Nephron (organoid): Measurements from ENCODE around the gene GLIS1.
A peak's percentile ranks its signal among the peaks of the same experiment; 100 is the strongest.

Source experiments
- H3K27ac Mint-ChIP-seq, 3 experiments: 2 replicates each; pipeline ENCODE4 v1.8.0; 2020; ENCODE audit warnings: mixed read lengths in 3 of 3, mild to moderate bottlenecking in 2 of 3, moderate library complexity in 1 of 3
- H3K27me3 Mint-ChIP-seq: 2 replicates; pipeline ENCODE4 v1.8.0; 2021; ENCODE audit warnings: low read depth, mild to moderate bottlenecking, moderate library complexity, mixed read lengths
- H3K36me3 Mint-ChIP-seq: 2 replicates; pipeline ENCODE4 v1.8.0; 2020; ENCODE audit warnings: low read depth, mixed read lengths
- H3K4me1 Mint-ChIP-seq: 2 replicates; pipeline ENCODE4 v1.8.0; 2020; ENCODE audit warnings: mixed read lengths
- H3K4me3 Mint-ChIP-seq, 3 experiments: 2 replicates each; pipeline ENCODE4 v1.8.0; 2020; ENCODE audit warnings: mild to moderate bottlenecking in 3 of 3, mixed read lengths in 3 of 3, moderate library complexity in 2 of 3
- H3K9me3 Mint-ChIP-seq: 2 replicates; pipeline ENCODE4 v1.8.0; 2020; ENCODE audit warnings: mixed read lengths
- TF ChIP-seq, protein P1 (sequence below), 3 experiments: fragments of 200-600 bp; sonication (generic); IDR thresholded peaks; one replicate each; pipeline ENCODE4 v1.5.0; 2021; ENCODE audit warnings: antibody characterized with exemption in 3 of 3; ENCODE audit not compliant: unreplicated experiment in 3 of 3

GLIS1 gene

DNA sequence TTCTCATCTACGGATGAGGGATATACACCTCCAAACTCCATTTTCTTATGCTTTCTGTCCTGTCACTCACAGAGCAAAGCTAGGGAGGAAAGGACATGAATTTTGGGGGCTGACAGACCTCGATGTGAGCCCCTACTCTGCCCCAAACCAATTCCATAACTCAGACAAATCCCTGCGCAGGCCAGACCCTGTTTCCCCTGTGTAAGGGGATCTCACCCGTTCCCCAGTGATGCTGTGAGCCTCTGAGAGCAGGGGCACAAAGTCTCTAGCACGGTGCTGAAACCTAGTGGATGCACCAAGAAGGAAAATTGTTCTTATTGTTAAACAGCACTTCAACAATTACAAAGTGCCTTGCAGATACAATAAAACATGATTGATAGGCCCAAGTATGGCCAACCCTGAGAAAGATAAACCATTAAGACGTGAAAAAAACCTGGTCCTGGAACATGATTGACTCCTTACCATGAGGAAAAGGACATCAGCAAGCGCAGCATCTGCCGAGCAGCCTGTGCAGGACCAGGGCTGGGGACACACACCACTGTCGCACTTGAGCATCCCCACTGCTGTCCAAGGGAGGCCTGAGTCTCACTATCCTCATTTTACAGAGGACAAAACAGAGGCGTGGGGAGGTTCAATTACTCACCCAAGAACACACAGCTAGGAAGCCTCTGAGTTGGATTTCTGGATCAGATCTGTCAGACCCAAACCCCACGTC is 137.8 kb downstream of the GLIS1 start:
- peak overlapping the region in 1 of 3 experiments; percentile 17 for H3K27ac Mint-ChIP-seq
- H3K4me3 Mint-ChIP-seq, result no peak overlapping the region
- no peaks in the 10 kb centered on the region for H3K36me3 Mint-ChIP-seq
- H3K27me3 Mint-ChIP-seq, result peaks cover 16% of the 10 kb centered on the region
- H3K4me1 Mint-ChIP-seq, result no peaks in the 10 kb centered on the region
- TF ChIP-seq, protein P1, sequence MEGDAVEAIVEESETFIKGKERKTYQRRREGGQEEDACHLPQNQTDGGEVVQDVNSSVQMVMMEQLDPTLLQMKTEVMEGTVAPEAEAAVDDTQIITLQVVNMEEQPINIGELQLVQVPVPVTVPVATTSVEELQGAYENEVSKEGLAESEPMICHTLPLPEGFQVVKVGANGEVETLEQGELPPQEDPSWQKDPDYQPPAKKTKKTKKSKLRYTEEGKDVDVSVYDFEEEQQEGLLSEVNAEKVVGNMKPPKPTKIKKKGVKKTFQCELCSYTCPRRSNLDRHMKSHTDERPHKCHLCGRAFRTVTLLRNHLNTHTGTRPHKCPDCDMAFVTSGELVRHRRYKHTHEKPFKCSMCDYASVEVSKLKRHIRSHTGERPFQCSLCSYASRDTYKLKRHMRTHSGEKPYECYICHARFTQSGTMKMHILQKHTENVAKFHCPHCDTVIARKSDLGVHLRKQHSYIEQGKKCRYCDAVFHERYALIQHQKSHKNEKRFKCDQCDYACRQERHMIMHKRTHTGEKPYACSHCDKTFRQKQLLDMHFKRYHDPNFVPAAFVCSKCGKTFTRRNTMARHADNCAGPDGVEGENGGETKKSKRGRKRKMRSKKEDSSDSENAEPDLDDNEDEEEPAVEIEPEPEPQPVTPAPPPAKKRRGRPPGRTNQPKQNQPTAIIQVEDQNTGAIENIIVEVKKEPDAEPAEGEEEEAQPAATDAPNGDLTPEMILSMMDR (IDR thresholded peaks at IDR 0.05; ENCODE audit: unreplicated experiment in 3 of 3), result no peak
- no peaks in the 10 kb centered on the region for H3K9me3 Mint-ChIP-seq

DNA sequence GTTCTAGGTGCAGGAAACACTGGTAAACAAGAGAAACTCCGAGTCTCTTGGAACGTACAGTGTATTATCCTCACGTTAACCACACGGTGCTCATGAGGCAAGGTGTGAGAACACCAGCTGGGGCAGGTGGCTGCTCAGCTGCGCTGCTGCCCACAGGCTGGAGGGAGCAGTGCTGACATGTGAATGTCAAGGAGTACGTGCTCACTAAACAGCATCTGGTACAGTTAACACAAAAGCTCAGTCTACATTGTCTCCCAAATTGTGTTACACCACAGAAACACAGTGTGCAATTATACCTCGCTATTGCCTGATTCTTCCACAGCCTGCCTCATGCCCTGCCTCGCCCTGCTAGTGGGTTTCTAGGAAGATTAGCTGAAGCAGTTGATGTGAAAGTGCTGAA is 138.4 kb downstream of the GLIS1 start:
- no peaks in the 10 kb centered on the region for H3K9me3 Mint-ChIP-seq
- peaks cover 18% of the 10 kb centered on the region for H3K27me3 Mint-ChIP-seq
- TF ChIP-seq, protein P1 (IDR thresholded peaks at IDR 0.05; ENCODE audit: unreplicated experiment in 3 of 3), result no peak
- no peaks in the 10 kb centered on the region for H3K4me1 Mint-ChIP-seq
- H3K27ac Mint-ChIP-seq, result peak overlapping the region in 1 of 3 experiments; percentile 17
- H3K4me3 Mint-ChIP-seq, result no peak overlapping the region
- no peaks in the 10 kb centered on the region for H3K36me3 Mint-ChIP-seq

DNA sequence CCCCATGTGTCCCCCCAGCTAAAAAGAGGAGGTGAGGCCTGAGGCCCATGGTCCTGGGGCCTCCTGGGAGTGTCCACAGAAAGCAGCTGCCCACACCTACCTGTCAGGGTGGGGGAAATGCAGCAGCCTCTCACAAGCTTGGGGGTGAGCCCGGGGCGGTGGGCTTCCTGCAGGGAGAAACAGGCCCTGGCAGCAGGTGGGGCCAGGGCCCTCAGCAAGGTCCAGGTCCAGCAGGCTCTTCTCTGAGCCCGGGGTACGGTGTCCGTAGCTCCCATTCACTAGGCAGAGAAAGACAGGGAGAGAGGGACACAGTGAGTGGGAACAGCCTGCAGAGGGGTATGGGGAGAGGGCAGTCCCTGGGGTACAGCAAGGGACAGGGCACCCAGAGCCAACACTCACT is 139.0 kb downstream of the GLIS1 start:
- Mint-ChIP-seq H3K36me3 (no peaks in the 10 kb centered on the region), H3K27me3 (peaks cover 19% of the 10 kb centered on the region), H3K4me1 (no peaks in the 10 kb centered on the region), H3K4me3 (no peak overlapping the region), H3K27ac (no peak overlapping the region), H3K9me3 (no peaks in the 10 kb centered on the region)
- TF ChIP-seq, protein P1 (IDR thresholded peaks at IDR 0.05; ENCODE audit: unreplicated experiment in 3 of 3), result no peak

DNA sequence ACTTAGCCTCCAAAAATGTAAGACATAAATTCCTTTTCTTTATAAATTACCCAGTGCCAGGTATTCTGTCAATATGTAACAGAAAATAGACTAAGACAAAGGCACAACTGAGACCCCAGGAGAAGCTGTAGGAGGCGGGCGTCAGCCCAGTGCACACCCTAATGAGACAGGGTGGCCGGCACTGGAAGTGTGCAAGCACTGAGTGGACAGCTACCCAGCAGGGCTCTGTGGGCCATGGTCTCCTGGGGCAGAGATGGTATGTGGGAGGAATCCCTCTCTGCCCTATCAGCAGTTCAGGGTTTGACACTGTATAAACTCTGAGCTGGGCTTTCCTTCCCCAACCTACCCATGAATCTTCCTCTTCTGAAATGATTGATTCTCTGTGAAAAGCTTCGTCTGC is 139.5 kb downstream of the GLIS1 start:
- H3K36me3 Mint-ChIP-seq, result no peaks in the 10 kb centered on the region
- TF ChIP-seq, protein P1 (IDR thresholded peaks at IDR 0.05; ENCODE audit: unreplicated experiment in 3 of 3), result no peak
- no peaks in the 10 kb centered on the region for H3K9me3 Mint-ChIP-seq
- H3K4me3 Mint-ChIP-seq, result no peak overlapping the region
- no peaks in the 10 kb centered on the region for H3K4me1 Mint-ChIP-seq
- H3K27me3 Mint-ChIP-seq, result peaks cover 21% of the 10 kb centered on the region
- H3K27ac Mint-ChIP-seq, result peak overlapping the region in 1 of 3 experiments; percentile 22

DNA sequence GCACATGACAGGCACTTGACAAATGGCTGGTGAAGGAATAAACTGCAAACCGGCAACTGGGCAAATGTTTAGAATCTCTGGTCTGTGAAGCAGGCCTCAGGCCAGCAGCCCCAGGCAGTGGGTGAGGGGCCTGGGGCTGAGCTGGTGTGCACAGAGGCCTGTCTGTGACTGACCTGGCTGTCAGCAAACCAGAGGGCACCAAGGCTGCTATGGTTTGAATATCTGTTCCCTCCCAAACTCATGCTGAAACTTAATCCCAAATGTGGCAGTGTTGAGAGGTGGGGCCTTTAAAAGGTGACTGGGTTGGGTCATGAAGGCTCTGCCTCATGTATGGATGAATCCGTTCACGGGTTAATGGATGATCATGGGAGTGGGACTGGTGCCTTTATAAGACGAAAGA is 140.0 kb downstream of the GLIS1 start:
- Mint-ChIP-seq H3K36me3 (no peaks in the 10 kb centered on the region), H3K9me3 (no peaks in the 10 kb centered on the region)

More for the DNA sequence above, 140.0 kb downstream of the GLIS1 start:
- Mint-ChIP-seq H3K27me3 (peaks cover 21% of the 10 kb centered on the region), H3K27ac (peak overlapping the region in 1 of 3 experiments; percentile 22), H3K4me3 (no peak overlapping the region), H3K4me1 (no peaks in the 10 kb centered on the region)
- TF ChIP-seq, protein P1 (IDR thresholded peaks at IDR 0.05; ENCODE audit: unreplicated experiment in 3 of 3), result no peak
